HepG2 (cell line): ENCODE data around the gene TRA2B. TPM values are rescaled to one million over a fixed set of nuclear protein-coding genes. Genes with fewer than 3 reads are reported as not detected.

Source experiments
- ATAC-seq: fragments of 200-7000 bp; cut with Tn5 transposase; 3 replicates; pipeline ENCODE4 v1.9.1; 2020; ENCODE audit warnings: mild to moderate bottlenecking, moderate library complexity
- BruUV-seq: library from RNA; stranded (reverse); fragments of 400-500 nt; replicated peaks from 2 replicates; lab custom pipeline; 2021; lab: Mats Ljungman, UMichigan
- CTCF ChIA-PET: fragments of 300-600 bp; formaldehyde crosslinking; extraction: SDS; loops from one replicate; lab custom pipeline; 2021; ENCODE audit warnings: low total read pairs, inconsistent platforms, low intra/inter-chr PET ratio; lab: Yijun Ruan, JAX
- POLR2A ChIA-PET: fragments of 350-600 bp; sonication (Branson Sonifier 250); formaldehyde crosslinking; loops from one replicate; lab custom pipeline; 2020; ENCODE audit warnings: antibody characterized with exemption, inconsistent platforms; lab: Yijun Ruan, JAX
- DNase-seq: peaks from one replicate; pipeline ENCODE4 v3.0.0-alpha.2; 2015; ENCODE audit warnings: low spot score
- FAIRE-seq: peaks from 3 replicates; lab custom pipeline; 2011; peaks lifted over from hg19 to GRCh38; lab: Jason Lieb, UNC
- H2AFZ ChIP-seq: one replicate; pipeline ENCODE4 v1.6.1; 2011; ENCODE audit warnings: low read length, inconsistent platforms
- H3K27ac ChIP-seq: fragments of 300-600 bp; 3 replicates; pipeline ENCODE4 v1.8.0; 2011; ENCODE audit warnings: mixed run types, mild to moderate bottlenecking, mixed read lengths, low read length, inconsistent platforms; ENCODE audit not compliant: insufficient read depth; ENCODE audit errors: extremely low read length
- H3K27me3 ChIP-seq, 2 experiments: fragments of 200-600 bp in 1 of 2; 2 replicates in 1 of 2; 3 replicates in 1 of 2; pipeline versions ENCODE4 v1.6.0 to v1.8.0; 2011; ENCODE audit warnings: low read length in 2 of 2, mild to moderate bottlenecking in 2 of 2, moderate library complexity in 2 of 2, inconsistent platforms in 1 of 2; ENCODE audit not compliant: insufficient read depth in 2 of 2, control insufficient read depth in 1 of 2
- H3K36me3 ChIP-seq, 2 experiments: fragments of 200-600 bp in 1 of 2; replicated peaks in 1 of 2; 2 replicates in 1 of 2; 3 replicates in 1 of 2; pipeline versions ENCODE4 v1.5.1 to v1.8.0; 2011; ENCODE audit warnings: low read length in 2 of 2, inconsistent platforms in 1 of 2; ENCODE audit not compliant: insufficient read depth in 2 of 2, control insufficient read depth in 1 of 2
- H3K4me1 ChIP-seq: 2 replicates; pipeline ENCODE4 v1.5.1; 2012; ENCODE audit warnings: low read length, inconsistent platforms; ENCODE audit not compliant: insufficient read depth
- H3K4me2 ChIP-seq: 2 replicates; pipeline ENCODE4 v1.6.0; 2011; ENCODE audit warnings: low read depth, low read length, inconsistent platforms
- H3K4me3 ChIP-seq, 3 experiments: fragments of 200-600 bp in 1 of 3; sonication (generic), shearing (Covaris generic) in 1 of 3; replicated peaks in 1 of 3; 2 replicates each; pipeline ENCODE4 v1.5.1; 2011 to 2016; ENCODE audit warnings: low read length in 3 of 3, inconsistent platforms in 2 of 3, low read depth in 2 of 3, mild to moderate bottlenecking in 2 of 3, control low read depth in 1 of 3, mixed read lengths in 1 of 3; ENCODE audit not compliant: insufficient read depth in 1 of 3
- H3K79me2 ChIP-seq: one replicate; pipeline ENCODE4 v1.6.1; 2011; ENCODE audit warnings: low read length, inconsistent platforms; ENCODE audit not compliant: insufficient read depth
- H3K9ac ChIP-seq: 2 replicates; pipeline ENCODE4 v1.6.0; 2011; ENCODE audit warnings: mild to moderate bottlenecking, low read depth, low read length, inconsistent platforms; ENCODE audit not compliant: insufficient read depth
- H3K9me3 ChIP-seq: 2 replicates; pipeline ENCODE4 v1.5.1; 2012; ENCODE audit warnings: mild to moderate bottlenecking, low read length
- H4K20me1 ChIP-seq: 2 replicates; pipeline ENCODE4 v1.6.0; 2011; ENCODE audit warnings: inconsistent platforms, mild to moderate bottlenecking, low read length, moderate library complexity; ENCODE audit not compliant: insufficient read depth
- AKNA ChIP-seq: sonication (generic); formaldehyde crosslinking; IDR thresholded peaks from 2 replicates; pipeline ENCODE4 v1.4.0; 2020; ENCODE audit warnings: missing genetic modification reagents, borderline replicate concordance
- ATM ChIP-seq: fragments of 450-650 bp; IDR thresholded peaks from 2 replicates; pipeline ENCODE4 v1.7.1; 2017; ENCODE audit warnings: mild to moderate bottlenecking, borderline replicate concordance
- CERS6 ChIP-seq: sonication (generic); formaldehyde crosslinking; IDR thresholded peaks from 2 replicates; pipeline ENCODE4 v1.5.0; 2020; ENCODE audit warnings: missing genetic modification reagents
- ERF ChIP-seq: IDR thresholded peaks from 2 replicates; pipeline ENCODE4 v1.6.1; 2018; ENCODE audit warnings: missing biosample characterization, missing genetic modification reagents
- ISX ChIP-seq: sonication (generic); formaldehyde crosslinking; conservative IDR thresholded peaks from 2 replicates; pipeline ENCODE4 v1.5.0; 2020; ENCODE audit warnings: missing genetic modification reagents
- MTA1 ChIP-seq: sonication (generic); formaldehyde crosslinking; IDR thresholded peaks from 2 replicates; pipeline ENCODE4 v1.4.0; 2020; ENCODE audit warnings: missing genetic modification reagents, mild to moderate bottlenecking, borderline replicate concordance
- NFE2 ChIP-seq: sonication (generic); formaldehyde crosslinking; IDR thresholded peaks from 2 replicates; pipeline ENCODE4 v1.4.0; 2020; ENCODE audit warnings: missing genetic modification reagents
- NFYC ChIP-seq: IDR thresholded peaks from 2 replicates; pipeline ENCODE4 v1.6.1; 2016; ENCODE audit warnings: missing genetic modification reagents, missing compliant biosample characterization
- POLR2AphosphoS5 ChIP-seq: IDR thresholded peaks from 2 replicates; pipeline ENCODE4 v1.6.1; 2012; ENCODE audit warnings: low read depth, low read length
- RFX5 ChIP-seq: IDR thresholded peaks from 2 replicates; pipeline ENCODE4 v1.6.1; 2011; ENCODE audit warnings: low read depth, low read length, improper control_type of control experiment
- USF2 ChIP-seq, 2 experiments: sonication (generic) in 1 of 2; formaldehyde crosslinking in 1 of 2; IDR thresholded peaks; 2 replicates each; pipeline versions ENCODE4 v1.5.1 to v1.6.1; 2011 to 2020; ENCODE audit warnings: borderline replicate concordance in 1 of 2, low read depth in 1 of 2, low read length in 1 of 2, mild to moderate bottlenecking in 1 of 2, missing genetic modification reagents in 1 of 2, moderate library complexity in 1 of 2
- ZNF143 ChIP-seq: sonication (generic); formaldehyde crosslinking; IDR thresholded peaks from 2 replicates; pipeline ENCODE4 v1.4.0; 2020; ENCODE audit warnings: missing genetic modification reagents
- ZNF160 ChIP-seq: sonication (generic); formaldehyde crosslinking; IDR thresholded peaks from 2 replicates; pipeline ENCODE4 v1.8.0; 2022; ENCODE audit warnings: mild to moderate bottlenecking, inconsistent platforms, missing genetic modification reagents
- WGBS: methylation state at CpG from one replicate; pipeline ENCODE4 v1.1.6; 2017; ENCODE audit warnings: low lambda C conversion rate; 5-methylcytosine and 5-hydroxymethylcytosine counted together
- in situ Hi-C: cut with HindIII; loops from 2 replicates; pipeline ENCODE4 v1.10.0; 2017; ENCODE audit warnings: low pct_unique_long_range_greater_than_20kb; ENCODE audit not compliant: extremely low pct_ligation_motif_present
- intact Hi-C: fragments of 100-400 bp; cut with micrococcal nuclease; formaldehyde crosslinking; loops from one replicate; pipeline ENCODE4 v1.10.0; 2022; ENCODE audit not compliant: unreplicated experiment
- polyA plus RNA-seq, 8 experiments: library from polyadenylated mRNA; depleted of rRNA in 3 of 8; stranded (reverse) in 7 of 8; unstranded in 1 of 8; fragments of >200 nt; fragmentation: Illumina TruSeq in 4 of 8; extraction: Trizol in 4 of 8; gene quantifications; 2 replicates each; pipeline versions ENCODE4 v1.2.1 to v1.2.3, GENCODE V29; 2011 to 2016; ENCODE audit warnings: low read depth in 4 of 8, missing spikeins in 1 of 8, mixed read lengths in 1 of 8; ENCODE audit not compliant: insufficient read depth in 1 of 8
- total RNA-seq, 5 experiments: library from RNA; depleted of rRNA; stranded (reverse); fragments of >200 nt; fragmentation: Illumina TruSeq; extraction: Trizol; gene quantifications; 2 replicates each; pipeline ENCODE4 v1.2.3, GENCODE V29; 2016; ENCODE audit warnings: low read depth in 1 of 5

TRA2B gene
- total and polyA plus RNA-seq, 2 of the 13 experiments (the other 11 are each of a cell fraction or from before 2014, with no cell fraction given): 105 to 241 TPM

- no peak for TF ChIP-seq AKNA (CRISPR knock-in tag)
- no peak for TF ChIP-seq USF2 (IDR thresholded peaks at IDR 0.05; ENCODE audit: low read depth, low read length)
- no peak for TF ChIP-seq USF2 (CRISPR knock-in tag; IDR thresholded peaks at IDR 0.05; ENCODE audit: borderline replicate concordance)
- TF ChIP-seq ZNF160 (CRISPR knock-in tag): no peak
- TF ChIP-seq POLR2AphosphoS5: no peak
Observed at GRCh38 chr3:185874119-185874518, 63.7 kb downstream of the TRA2B start (continued).

- Histone ChIP-seq H4K20me1 (no peaks in the 10 kb centered on the region), H3K4me1 (peaks cover 31% of the 10 kb centered on the region), H3K27ac (no peak overlapping the region), H2AFZ (no peak overlapping the region), H3K4me3 (no peak overlapping the region), H3K79me2 (no peaks in the 10 kb centered on the region), H3K27me3 (0 out of 5 replicates have a peak, but pooled peaks cover 0 to 2% of the 10 kb centered on the region in 2 experiments), H3K9ac (no peak overlapping the region), H3K9me3 (no peaks in the 10 kb centered on the region), H3K4me2 (no peak overlapping the region), H3K36me3 (no peaks in the 10 kb centered on the region)
- ChIA-PET POLR2A (interaction anchor here (1.4 kb wide), 1 partner anchor 9 kb away, joined by 3 read pairs; no protein-coding TSS in a partner anchor), CTCF (no interaction called here)
- BruUV-seq: no TSS peak
- no peak for DNase-seq
- no peak for FAIRE-seq
- intact Hi-C loops: no loop called here
- ATAC-seq: no peak
- WGBS: 57% methylated on average over 2 of the region's 2 CpGs
- in situ Hi-C loops: no loop called here
- no peak for TF ChIP-seq ZNF143 (CRISPR knock-in tag)
- TF ChIP-seq ERF (CRISPR knock-in tag): no peak
- no peak for TF ChIP-seq NFE2
- TF ChIP-seq ATM: no peak
- TF ChIP-seq MTA1 (CRISPR knock-in tag): no peak
- TF ChIP-seq NFYC (CRISPR knock-in tag): no peak
- no peak for TF ChIP-seq ISX (CRISPR knock-in tag)
- no peak for TF ChIP-seq CERS6 (CRISPR knock-in tag)
- TF ChIP-seq RFX5: no peak
Observed at GRCh38 chr3:185867650-185868049, 70.2 kb downstream of the TRA2B start.
